Dedifferentiated amniotic fluid mesenchymal stem cell (primary cell): Measurements from ENCODE around the gene OR2T11.
"Not testable (repeated sequence)": the region's sequence is repeated elsewhere in the genome, so short reads cannot be mapped to it uniquely, and the experiment has no call there.

Experiments used
- DNase-seq: peaks from one replicate; pipeline ENCODE4 v3.0.0-alpha.2; 2016; ENCODE audit errors: extremely low spot score

Gene OR2T11

GRCh38 chr1:248618878-248619277 lies 16.0 kb downstream of the OR2T11 start:
- peak; percentile 34 for DNase-seq

GRCh38 chr1:248618119-248618518 lies 16.8 kb downstream of the OR2T11 start:
- no peak for DNase-seq

- no peak for DNase-seq
These were observed 21.1 kb downstream of the OR2T11 start for GRCh38 chr1:248613742-248614141.

GRCh38 chr1:248611883-248612414 lies 22.9 kb downstream of the OR2T11 start:
- no peak for DNase-seq

- no peak for DNase-seq
These were observed 24.6 kb downstream of the OR2T11 start for GRCh38 chr1:248610301-248610700.

- DNase-seq = no peak
These were observed 35.5 kb downstream of the OR2T11 start for GRCh38 chr1:248599396-248599795.

- DNase-seq = no peak
These were observed 37.3 kb downstream of the OR2T11 start, which contains the start of gene OR2T10 for GRCh38 chr1:248597589-248597988. Gene OR2T10 (minus strand): TSS chr1:248597700. CDS start chr1:248593768, 3,932 bp downstream.

GRCh38 chr1:248596615-248597014 lies 38.3 kb downstream of the OR2T11 start:
- no peak for DNase-seq

- DNase-seq = no peak
These were observed 41.7 kb downstream of the OR2T11 start for GRCh38 chr1:248593226-248593625.

- DNase-seq = no peak
These were observed 42.2 kb downstream of the OR2T11 start for GRCh38 chr1:248592655-248593054.

- DNase-seq = no peak
These were observed 44.8 kb downstream of the OR2T11 start for GRCh38 chr1:248590055-248590454.

- DNase-seq = no peak
These were observed 45.6 kb downstream of the OR2T11 start for GRCh38 chr1:248589334-248589733.

- DNase-seq = no peak
These were observed 49.6 kb downstream of the OR2T11 start for GRCh38 chr1:248585266-248585665.

- DNase-seq = no peak
These were observed 58.5 kb downstream of the OR2T11 start for GRCh38 chr1:248576260-248576980.

GRCh38 chr1:248574657-248575056 lies 60.2 kb downstream of the OR2T11 start, which contains the start of gene OR2T34:
Gene OR2T34 (minus strand): TSS chr1:248574757. CDS start chr1:248574757, 0 bp downstream.
- not testable (repeated sequence) for DNase-seq

GRCh38 chr1:248573856-248574255 lies 61.0 kb downstream of the OR2T11 start:
- DNase-seq = not testable (repeated sequence)
